ENCODE data around the gene PRICKLE1. TPM values are rescaled to one million over a fixed set of nuclear protein-coding genes. Genes with fewer than 3 reads are reported as not detected.
"Not testable (repeated sequence)": the region's sequence is repeated elsewhere in the genome, so short reads cannot be mapped to it uniquely, and the experiment has no call there.

PRICKLE1 gene
- total RNA-seq, 2 donors from 2014 or later: 3.6 to 4.7 TPM

- no peak overlapping the region for H3K4me3 ChIP-seq
- 95 to 98% methylated on average over 2 of the region's 2 CpGs for WGBS, 2 donors
- no peaks in the 10 kb centered on the region for H3K9me3 ChIP-seq
- peaks cover 16% of the 10 kb centered on the region for H3K4me1 ChIP-seq
- H3K27me3 ChIP-seq: no peaks in the 10 kb centered on the region
- TF ChIP-seq POLR2A (IDR thresholded peaks at IDR 0.05) (no peak), CTCF (IDR thresholded peaks at IDR 0.05) (no peak)
- H3K36me3 ChIP-seq (replicated peaks in 1 of 2; ENCODE audit: insufficient read depth in 1 of 2, low read depth in 2 of 2): no peaks in the 10 kb centered on the region
- DNase-seq (no peak), ATAC-seq (no peak)
- intact Hi-C loops (cut with DNase I): no loop called here
- no peak overlapping the region for H3K27ac ChIP-seq
Observed at GRCh38 chr12:42556917-42557316, 32.6 kb downstream of the PRICKLE1 start.

- Histone ChIP-seq H3K36me3 (replicated peaks in 1 of 2; ENCODE audit: insufficient read depth in 1 of 2, low read depth in 2 of 2) (no peaks in the 10 kb centered on the region), H3K4me1 (peaks cover 1% of the 10 kb centered on the region), H3K27ac (no peak overlapping the region), H3K9me3 (no peaks in the 10 kb centered on the region), H3K4me3 (no peak overlapping the region), H3K27me3 (no peaks in the 10 kb centered on the region)
- WGBS, 2 donors: 89% methylated on average over 17 of the region's 17 CpGs
- no peak for DNase-seq
- intact Hi-C loops (cut with DNase I): no loop called here
- ATAC-seq: no peak
- no peak for TF ChIP-seq POLR2A (IDR thresholded peaks at IDR 0.05)
Observed at GRCh38 chr12:42552822-42553221, 36.7 kb downstream of the PRICKLE1 start.

- no peaks in the 10 kb centered on the region for H3K27me3 ChIP-seq
- no peak overlapping the region for H3K4me3 ChIP-seq
- H3K9me3 ChIP-seq: no peaks in the 10 kb centered on the region
- H3K4me1 ChIP-seq: no peaks in the 10 kb centered on the region
- no peaks in the 10 kb centered on the region for H3K36me3 ChIP-seq (replicated peaks in 1 of 2; ENCODE audit: insufficient read depth in 1 of 2, low read depth in 2 of 2)
- no peak overlapping the region for H3K27ac ChIP-seq
- ATAC-seq (no peak), DNase-seq (no peak)
- intact Hi-C loops (cut with DNase I): no loop called here
- TF ChIP-seq POLR2A (IDR thresholded peaks at IDR 0.05): no peak
- no peak for TF ChIP-seq CTCF (IDR thresholded peaks at IDR 0.05)
Observed at GRCh38 chr12:42550800-42551199, 38.7 kb downstream of the PRICKLE1 start.

- Histone ChIP-seq H3K4me3 (no peak overlapping the region), H3K4me1 (no peaks in the 10 kb centered on the region), H3K9me3 (no peaks in the 10 kb centered on the region), H3K27me3 (no peaks in the 10 kb centered on the region), H3K36me3 (replicated peaks in 1 of 2; ENCODE audit: insufficient read depth in 1 of 2, low read depth in 2 of 2) (no peaks in the 10 kb centered on the region), H3K27ac (no peak overlapping the region)
- ATAC-seq (no peak), DNase-seq (no peak)
- intact Hi-C loops (cut with DNase I): no loop called here
- WGBS, 2 donors: 94 to 100% methylated on average over 2 of the region's 2 CpGs
- TF ChIP-seq CTCF (IDR thresholded peaks at IDR 0.05) (no peak), POLR2A (IDR thresholded peaks at IDR 0.05) (no peak)
Observed at GRCh38 chr12:42546709-42547108, 42.8 kb downstream of the PRICKLE1 start.

- no peaks in the 10 kb centered on the region for H3K9me3 ChIP-seq
- ATAC-seq: no peak
- 83 to 89% methylated on average over 2 of the region's 2 CpGs for WGBS, 2 donors
- no peak overlapping the region for H3K4me3 ChIP-seq
- intact Hi-C loops (cut with DNase I): no loop called here
- no peaks in the 10 kb centered on the region for H3K36me3 ChIP-seq (replicated peaks in 1 of 2; ENCODE audit: insufficient read depth in 1 of 2, low read depth in 2 of 2)
- H3K27me3 ChIP-seq: no peaks in the 10 kb centered on the region
- TF ChIP-seq POLR2A (IDR thresholded peaks at IDR 0.05): no peak
- TF ChIP-seq CTCF (IDR thresholded peaks at IDR 0.05): no peak
- DNase-seq: no peak
- H3K27ac ChIP-seq: no peak overlapping the region
- no peaks in the 10 kb centered on the region for H3K4me1 ChIP-seq
Observed at GRCh38 chr12:42541965-42542364, 47.6 kb downstream of the PRICKLE1 start.

GRCh38 chr12:42541308-42541707 is 48.2 kb downstream of the PRICKLE1 start:
- H3K27me3 ChIP-seq; H3K27ac ChIP-seq; intact Hi-C loops (cut with DNase I); DNase-seq; ATAC-seq; H3K4me1 ChIP-seq; H3K4me3 ChIP-seq; H3K9me3 ChIP-seq; H3K36me3 ChIP-seq (replicated peaks in 1 of 2; ENCODE audit: insufficient read depth in 1 of 2, low read depth in 2 of 2): not testable (repeated sequence)
- WGBS, 2 donors: 56 to 88% methylated on average over 2 of the region's 2 CpGs

All from body of pancreas (tissue), 4 donors.